ENCODE data around the gene DNAJC5.
"Not testable (repeated sequence)": the region's sequence is repeated elsewhere in the genome, so short reads cannot be mapped to it uniquely, and the experiment has no call there.

DNAJC5 gene

GRCh38 chr20:63908008-63908682 lies 13.2 kb downstream of the DNAJC5 start:
- intact Hi-C loops (cut with DNase I; ENCODE audit: low total_unique reads), result no loop called here
- Histone ChIP-seq H3K9me3 (no peaks in the 10 kb centered on the region), H3K27me3 (no peaks in the 10 kb centered on the region), H3K4me3 (no peak overlapping the region), H3K36me3 (no peaks in the 10 kb centered on the region), H3K4me1 (peaks cover 0 to 9% (median 1%) of the 10 kb centered on the region in 4 donors), H3K27ac (no peak overlapping the region)
- TF ChIP-seq CTCF (IDR thresholded peaks at IDR 0.05), result no peak
- DNase-seq, result no peak

GRCh38 chr20:63911176-63911575 lies 16.2 kb downstream of the DNAJC5 start:
- Histone ChIP-seq H3K36me3 (no peaks in the 10 kb centered on the region), H3K9me3 (no peaks in the 10 kb centered on the region), H3K27ac (no peak overlapping the region), H3K4me3 (no peak overlapping the region), H3K4me1 (peaks cover 0 to 9% (median 1%) of the 10 kb centered on the region in 4 donors), H3K27me3 (no peaks in the 10 kb centered on the region)
- intact Hi-C loops (cut with DNase I; ENCODE audit: low total_unique reads), result no loop called here
- no peak for TF ChIP-seq CTCF (IDR thresholded peaks at IDR 0.05)
- no peak for DNase-seq

- no peak for TF ChIP-seq CTCF (IDR thresholded peaks at IDR 0.05)
- intact Hi-C loops (cut with DNase I; ENCODE audit: low total_unique reads), result no loop called here
- H3K27me3 ChIP-seq, result no peaks in the 10 kb centered on the region
- peaks cover 0 to 12% (median 10%) of the 10 kb centered on the region in 3 donors for H3K36me3 ChIP-seq
- no peaks in the 10 kb centered on the region for H3K9me3 ChIP-seq
- DNase-seq, result no peak
- H3K4me1 ChIP-seq, result peaks cover 0 to 9% (median 1%) of the 10 kb centered on the region in 4 donors
- H3K27ac ChIP-seq, result no peak overlapping the region
- no peak overlapping the region for H3K4me3 ChIP-seq
These were observed 18.8 kb downstream of the DNAJC5 start for GRCh38 chr20:63913768-63914167.

GRCh38 chr20:63915471-63915870 lies 20.5 kb downstream of the DNAJC5 start:
- Histone ChIP-seq H3K4me3 (no peak overlapping the region), H3K27ac (no peak overlapping the region), H3K36me3 (peaks cover 0 to 24% (median 10%) of the 10 kb centered on the region in 3 donors), H3K27me3 (no peaks in the 10 kb centered on the region), H3K4me1 (peaks cover 0 to 9% (median 1%) of the 10 kb centered on the region in 4 donors), H3K9me3 (no peaks in the 10 kb centered on the region)
- intact Hi-C loops (cut with DNase I; ENCODE audit: low total_unique reads), result no loop called here
- no peak for DNase-seq
- TF ChIP-seq CTCF (IDR thresholded peaks at IDR 0.05), result no peak

- H3K36me3 ChIP-seq, result peaks cover 0 to 24% (median 10%) of the 10 kb centered on the region in 3 donors
- intact Hi-C loops (cut with DNase I; ENCODE audit: low total_unique reads); H3K27ac ChIP-seq; H3K9me3 ChIP-seq; H3K27me3 ChIP-seq; DNase-seq; H3K4me3 ChIP-seq; H3K4me1 ChIP-seq: not testable (repeated sequence)
These were observed 21.5 kb downstream of the DNAJC5 start for GRCh38 chr20:63916371-63916939.

- Histone ChIP-seq H3K27ac (no peak overlapping the region), H3K4me3 (no peak overlapping the region), H3K36me3 (peaks cover 0 to 24% (median 10%) of the 10 kb centered on the region in 3 donors), H3K4me1 (no peaks in the 10 kb centered on the region), H3K9me3 (no peaks in the 10 kb centered on the region), H3K27me3 (no peaks in the 10 kb centered on the region)
- DNase-seq, result no peak
- no peak for TF ChIP-seq CTCF (IDR thresholded peaks at IDR 0.05)
- intact Hi-C loops (cut with DNase I; ENCODE audit: low total_unique reads), result no loop called here
These were observed 22.9 kb downstream of the DNAJC5 start for GRCh38 chr20:63917811-63918210.

Measured in tibial artery (tissue), 4 donors.